Activated CD4-positive, alpha-beta T cell treated with anti-CD3 and anti-CD28 coated beads, Interleukin-2, amount 50 U/mL, for 48 hours (primary cell): Measurements from ENCODE around the gene ZC3HAV1.
"Not testable (repeated sequence)": the region's sequence is repeated elsewhere in the genome, so short reads cannot be mapped to it uniquely, and the experiment has no call there.

Source experiments
- DNase-seq, 2 experiments: peaks; one replicate each; pipeline ENCODE4 v3.0.0-alpha.2; 2020

ZC3HAV1 gene

DNA sequence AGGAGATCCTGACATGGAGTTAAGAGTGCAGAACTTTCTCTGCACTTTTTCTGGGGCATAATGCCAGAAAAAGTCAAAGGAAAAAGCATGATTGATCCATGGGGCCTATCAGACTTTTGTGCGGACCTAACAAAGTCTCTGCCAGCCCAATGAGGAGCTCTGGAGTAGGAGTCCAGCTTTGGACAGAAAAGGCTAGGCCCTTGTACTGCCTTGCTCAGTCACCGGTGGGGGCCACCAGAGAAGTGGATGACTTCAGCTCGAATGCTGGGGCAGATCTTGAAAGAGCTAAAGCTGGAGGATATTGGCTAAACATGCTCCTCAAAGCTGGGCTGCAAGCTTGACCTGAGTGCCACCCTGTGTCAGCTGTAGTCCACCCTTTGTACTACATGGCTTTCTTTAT, 2.8 kb upstream of the ZC3HAV1 start:
- DNase-seq: no peak

GRCh38 chr7:139111811-139112301, 2.3 kb upstream of the ZC3HAV1 start:
- DNase-seq: no peak

- DNase-seq: no peak
Observed at GRCh38 chr7:139111147-139111546, 1.6 kb upstream of the ZC3HAV1 start.

DNA sequence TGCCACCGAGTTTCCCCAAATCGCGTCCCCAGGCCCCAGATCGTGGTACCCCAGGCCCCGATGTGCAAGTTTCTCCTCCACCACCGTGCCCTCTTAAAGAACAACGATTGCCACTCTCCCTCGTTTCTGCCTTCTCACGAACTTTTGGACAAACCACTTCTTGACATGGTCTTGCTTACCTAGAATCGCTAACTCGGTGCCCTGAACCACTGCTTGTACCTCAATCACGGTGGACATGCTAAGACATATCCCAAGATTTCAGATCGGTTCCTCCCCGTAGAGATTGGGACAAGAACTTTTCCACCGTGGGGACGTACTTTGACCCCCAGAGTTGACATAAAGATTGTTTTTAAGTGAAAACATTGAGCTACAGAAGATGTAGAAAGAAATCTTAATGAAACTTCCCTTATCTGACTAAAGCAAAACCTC, 477 bp upstream of the ZC3HAV1 start:
- DNase-seq: no peak

DNA sequence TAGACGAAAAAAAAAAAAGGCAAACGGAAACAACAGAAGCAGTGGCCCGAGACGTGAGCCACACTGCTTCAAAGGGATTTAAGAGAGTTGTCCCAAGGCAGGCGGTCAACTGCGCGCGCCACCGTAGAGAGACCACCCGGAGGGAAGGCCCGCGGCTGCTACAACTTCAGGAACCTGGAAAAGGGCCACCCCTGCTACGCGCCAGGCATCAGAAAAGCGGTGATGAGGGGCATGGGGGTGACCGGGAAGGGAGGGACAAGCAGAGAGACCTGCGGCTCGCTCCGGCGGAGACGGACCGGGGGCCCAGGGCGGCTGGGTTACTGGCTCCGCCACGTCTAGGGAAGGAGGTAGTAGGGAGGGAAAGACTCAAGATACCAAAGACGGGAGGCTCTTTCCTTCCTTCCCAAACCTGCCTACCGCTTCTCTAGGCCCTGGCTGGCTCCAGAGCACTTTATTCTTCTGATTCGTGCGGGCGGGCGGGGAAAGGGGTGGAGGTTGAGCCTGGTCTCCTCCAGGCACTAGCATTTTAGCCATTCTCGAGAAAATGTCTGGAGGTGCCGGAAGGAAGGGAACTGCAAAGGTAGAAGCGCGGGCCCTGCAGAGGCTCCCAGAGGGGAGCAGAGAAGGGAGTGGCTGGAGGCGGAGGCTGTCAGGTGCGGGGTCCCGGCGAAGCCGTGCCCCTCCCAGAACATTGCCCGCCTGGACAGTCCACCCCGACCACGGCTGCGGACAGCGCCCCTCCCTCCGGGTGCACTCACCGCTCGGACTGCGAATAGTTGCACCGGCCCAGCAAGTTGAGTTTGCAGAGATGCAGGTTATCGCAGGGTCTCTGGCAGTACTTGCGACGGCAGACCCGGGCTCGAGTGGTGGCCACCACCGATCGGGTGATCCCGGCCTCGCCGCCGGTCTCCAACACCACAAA, 993 bp downstream of the ZC3HAV1 start:
- DNase-seq: no peak

GRCh38 chr7:139106959-139107358, 2.6 kb downstream of the ZC3HAV1 start:
- no peak for DNase-seq

GRCh38 chr7:139106227-139106626, 3.3 kb downstream of the ZC3HAV1 start:
- not testable (repeated sequence) for DNase-seq

DNA sequence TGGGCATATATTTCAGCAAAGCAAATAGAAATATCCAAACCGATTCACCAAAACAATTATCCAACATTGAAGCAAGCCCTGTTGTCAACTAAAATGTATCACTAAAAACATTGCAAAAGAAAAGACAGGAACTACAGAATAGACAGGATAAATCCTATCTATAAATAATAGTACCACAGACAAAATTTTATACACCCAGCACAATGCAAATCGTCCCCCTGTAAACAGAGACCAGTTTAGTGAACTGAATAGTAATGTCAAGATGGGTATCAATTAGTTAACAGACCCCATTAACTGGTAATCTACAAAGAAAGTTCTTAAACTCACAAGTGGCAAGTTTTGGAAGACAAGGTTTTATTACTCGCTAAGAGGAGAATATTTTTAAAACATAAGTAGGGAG, 4.0 kb downstream of the ZC3HAV1 start:
- no peak for DNase-seq

DNA sequence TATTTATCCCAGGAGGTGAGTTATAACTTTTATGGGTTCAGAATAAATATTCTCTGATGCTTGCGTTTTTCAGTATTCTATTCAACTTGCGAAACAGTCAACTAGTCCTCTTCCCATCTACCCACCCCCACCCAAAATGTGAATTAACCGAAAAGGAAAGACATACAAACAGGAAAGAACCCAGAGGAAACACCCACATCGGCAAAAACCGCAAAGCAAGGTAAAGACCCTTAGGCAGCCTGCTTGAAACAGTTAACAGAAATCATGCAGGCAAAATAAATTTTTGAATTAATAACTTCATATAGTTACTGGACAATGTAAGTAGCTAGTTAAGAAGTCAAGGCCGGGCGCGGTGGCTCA, 5.4 kb downstream of the ZC3HAV1 start:
- DNase-seq: peak in 1 of 2 experiments; percentile 63

DNA sequence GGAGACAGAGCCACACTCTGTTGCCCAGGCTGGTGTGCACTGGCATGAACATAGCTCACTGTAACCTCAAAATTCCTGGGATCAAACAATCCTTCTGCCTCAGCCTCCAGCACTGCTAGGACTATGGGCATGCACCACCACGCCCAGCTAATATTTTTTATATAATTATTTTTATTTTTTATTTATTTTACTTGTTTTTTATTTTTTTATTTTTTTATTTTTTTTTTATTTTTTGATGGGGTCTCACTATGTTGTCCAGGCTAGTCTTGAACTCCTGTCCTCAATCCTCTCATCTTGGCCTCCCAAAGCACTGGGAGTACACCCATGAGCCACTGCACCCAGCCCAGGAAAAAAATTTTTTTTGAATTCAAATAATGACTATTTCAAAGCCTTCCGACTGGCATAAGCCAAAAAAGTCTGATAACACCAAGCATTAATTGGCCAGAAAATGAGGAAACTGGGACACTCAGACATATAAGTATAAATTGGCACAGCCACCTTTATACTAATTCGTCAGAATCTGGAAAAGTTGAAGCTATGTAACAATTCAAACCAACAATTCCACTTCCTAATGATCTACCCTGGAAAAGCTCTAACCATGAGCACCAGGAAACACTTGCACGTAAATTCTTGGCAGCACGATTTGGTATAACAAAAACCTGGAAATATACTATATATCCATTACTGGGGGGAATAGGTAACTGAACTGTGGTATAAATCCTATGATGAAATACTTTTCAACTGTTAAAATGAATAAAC, 6.3 kb downstream of the ZC3HAV1 start:
- no peak for DNase-seq

DNA sequence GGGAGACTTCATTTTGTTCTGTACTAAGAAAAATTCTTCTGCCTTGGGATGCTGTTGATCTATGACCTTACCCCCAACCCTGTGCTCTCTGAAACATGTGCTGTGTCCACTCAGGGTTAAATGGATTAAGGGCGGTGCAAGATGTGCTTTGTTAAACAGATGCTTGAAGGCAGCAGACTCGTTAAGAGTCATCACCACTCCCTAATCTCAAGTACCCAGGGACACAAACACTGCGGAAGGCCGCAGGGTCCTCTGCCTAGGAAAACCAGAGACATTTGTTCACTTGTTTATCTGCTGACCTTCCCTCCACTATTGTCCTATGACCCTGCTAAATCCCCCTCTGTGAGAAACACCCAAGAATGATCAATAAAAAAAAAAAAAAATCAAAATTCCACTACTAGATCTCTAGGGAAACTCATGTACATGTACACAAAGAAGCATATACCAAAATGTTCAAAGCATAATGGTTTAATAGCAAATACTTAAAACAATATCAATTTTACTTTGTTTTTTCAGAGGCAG, 7.8 kb downstream of the ZC3HAV1 start:
- DNase-seq: not testable (repeated sequence)

GRCh38 chr7:139099172-139099947, 10.2 kb downstream of the ZC3HAV1 start:
- DNase-seq: no peak

GRCh38 chr7:139095194-139095659, 14.3 kb downstream of the ZC3HAV1 start:
- DNase-seq: peak; percentile 65 to 73

DNA sequence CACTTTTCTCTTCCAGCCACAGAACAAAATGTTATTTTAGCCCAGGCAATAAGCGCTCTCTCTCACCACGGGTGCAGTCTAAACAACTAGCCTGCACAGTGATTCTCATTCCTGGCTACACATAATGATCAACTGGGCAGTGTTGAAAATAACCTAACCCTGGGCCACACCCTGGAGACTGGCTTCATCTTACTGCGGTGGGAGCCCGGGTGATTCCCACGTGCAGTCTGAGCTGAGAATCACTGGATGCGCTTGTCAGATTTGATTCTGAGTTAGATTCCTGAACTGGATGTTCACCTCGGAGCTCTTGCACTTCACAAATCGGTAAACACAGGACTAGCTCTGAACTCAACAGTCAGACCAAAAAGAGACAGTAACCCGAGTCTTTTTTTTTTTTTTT, 14.9 kb downstream of the ZC3HAV1 start:
- DNase-seq: no peak

GRCh38 chr7:139094030-139094429, 15.5 kb downstream of the ZC3HAV1 start:
- DNase-seq: no peak

DNA sequence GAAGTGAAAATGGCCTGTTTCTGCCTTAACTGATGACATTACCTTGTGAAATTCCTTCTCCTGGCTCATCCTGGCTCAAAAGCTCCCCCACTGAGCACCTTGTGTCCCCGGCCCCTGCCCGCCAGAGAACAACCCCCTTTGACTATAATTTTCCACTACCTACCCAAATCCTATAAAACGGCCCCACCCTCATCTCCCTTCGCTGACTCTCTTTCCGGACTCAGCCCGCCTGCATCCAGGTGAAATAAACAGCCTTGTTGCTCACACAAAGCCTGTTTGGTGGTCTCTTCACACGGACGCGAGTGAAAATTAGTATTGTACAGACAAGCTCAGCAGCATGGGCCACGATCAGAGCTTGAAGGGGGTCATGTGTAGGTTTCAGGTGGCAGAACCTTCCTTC, 16.0 kb downstream of the ZC3HAV1 start:
- DNase-seq: peak in 1 of 2 experiments; percentile 54

DNA sequence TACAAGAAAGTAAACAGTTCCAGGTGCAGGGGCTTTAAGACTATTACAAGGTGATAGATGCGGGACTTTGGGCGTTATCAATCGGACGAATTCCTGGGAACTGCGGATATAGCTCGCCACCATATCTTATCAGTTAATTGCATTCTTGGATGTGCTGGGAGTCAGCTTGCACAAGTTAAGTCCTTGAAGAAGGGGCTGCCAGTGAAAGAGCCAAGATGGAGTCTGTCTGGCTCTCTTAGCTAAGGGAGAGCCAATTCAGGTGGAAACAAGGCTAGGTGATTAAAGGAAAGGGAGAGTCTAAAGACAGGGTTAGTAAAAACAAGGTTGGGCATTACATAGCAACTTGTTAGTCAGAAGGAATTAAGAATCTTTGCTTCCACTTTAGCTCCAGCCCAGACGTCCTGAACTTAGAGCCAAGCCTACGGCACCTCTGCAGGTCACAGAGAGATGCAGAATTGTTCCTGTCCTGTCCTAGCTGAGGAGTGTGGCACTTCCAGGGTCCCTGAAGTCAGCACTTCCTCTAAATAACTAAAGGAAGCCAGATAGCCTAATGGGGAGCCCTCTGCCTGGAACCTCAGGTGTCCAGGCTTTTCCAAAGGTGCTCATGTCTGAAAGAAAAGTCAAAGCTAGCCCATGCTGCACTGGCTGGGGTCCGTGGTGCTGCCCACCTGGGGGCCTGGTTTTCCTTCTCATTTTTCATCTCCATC, 17.3 kb downstream of the ZC3HAV1 start:
- DNase-seq: no peak

GRCh38 chr7:139091677-139091996, 17.9 kb downstream of the ZC3HAV1 start:
- DNase-seq: no peak

- DNase-seq: no peak
Observed at GRCh38 chr7:139089118-139089517, 20.4 kb downstream of the ZC3HAV1 start.

- DNase-seq: no peak
Observed at GRCh38 chr7:139088268-139088667, 21.3 kb downstream of the ZC3HAV1 start.

- no peak for DNase-seq
Observed at GRCh38 chr7:139087212-139087611, 22.3 kb downstream of the ZC3HAV1 start.

GRCh38 chr7:139086454-139086853, 23.1 kb downstream of the ZC3HAV1 start:
- no peak for DNase-seq
